ENCODE results near the gene MED27. TPM values are rescaled to one million over a fixed set of nuclear protein-coding genes. Genes with fewer than 3 reads are reported as not detected.

The MED27 gene
- total and polyA plus RNA-seq, 9 of the 15 experiments (the other 6 are each of a cell fraction or from before 2014, with no cell fraction given), result 24.4 to 91.0 (median 36.1) TPM

- H3K9me3 ChIP-seq (replicated peaks; ENCODE audit: control insufficient read depth, insufficient read depth, low read depth, low read length), result no peaks in the 10 kb centered on the region
- intact Hi-C loops (cut with micrococcal nuclease) (loop anchor here (2.0 kb wide), 1 partner anchor 92 kb away; no protein-coding TSS in a partner anchor), in situ Hi-C loops (cut with MboI) (no loop called here)
- 0 out of 2 replicates have a peak, but pooled peaks cover 2% of the 10 kb centered on the region for H4K20me1 ChIP-seq (replicated peaks; ENCODE audit: control insufficient read depth, insufficient read depth, low read length)
- 40% methylated on average over 19 of the region's 21 CpGs for WGBS (ENCODE audit: insufficient coverage, low coverage, missing lambda C conversion rate)
- H3K27ac ChIP-seq (ENCODE audit: extremely low read depth, low read depth, low read length), result no peak overlapping the region
- no peaks in the 10 kb centered on the region for H3K79me2 ChIP-seq (ENCODE audit: control insufficient read depth, insufficient read depth, low read length)
- peaks cover 0 to 7% of the 10 kb centered on the region in 2 experiments; a peak in 3 of 5 replicates for H3K4me1 ChIP-seq (replicated peaks in 1 of 2; ENCODE audit: control insufficient read depth in 2 of 2, insufficient read depth in 2 of 2, low read length in 2 of 2)
- no peak overlapping the region for H3K4me2 ChIP-seq (ENCODE audit: insufficient read depth, low read length)
- H2AFZ ChIP-seq (ENCODE audit: low read depth, low read length), result no peak overlapping the region; the same call in 1 of the 2 replicates
- TF ChIP-seq ZBTB33 (CRISPR knock-in tag; IDR thresholded peaks at IDR 0.05) (peak; percentile 90), CREB3 (tag; conservative IDR thresholded peaks at IDR 0.05; ENCODE audit: low read depth) (no peak)
- BruUV-seq (replicated peaks), result no TSS peak
- no peak overlapping the region for H3K4me3 ChIP-seq
- CTCF ChIA-PET (ENCODE audit: low intra/inter-chr PET ratio), result interaction anchor here (1.4 kb wide), 1 partner anchor 93 kb away, joined by 5 read pairs; no protein-coding TSS in a partner anchor
- no peaks in the 10 kb centered on the region for H3K9me1 ChIP-seq (ENCODE audit: control insufficient read depth, insufficient read depth, low read length)
- peaks cover 10 to 37% of the 10 kb centered on the region in 2 experiments; a peak in 4 of 5 replicates for H3K27me3 ChIP-seq (ENCODE audit: control insufficient read depth in 2 of 2, insufficient read depth in 2 of 2, low read length in 2 of 2)
- no peak for DNase-seq (ENCODE audit: extremely low read depth in 1 of 4, low spot score in 3 of 4)
- H3K9ac ChIP-seq (ENCODE audit: insufficient read depth in 1 of 2, low read depth in 2 of 2, low read length in 2 of 2), result no peak overlapping the region
- POLR2A ChIA-PET, result interaction anchor here (1.0 to 1.2 kb wide), 2 partner anchors 63 to 286 kb away, joined by 4 to 6 read pairs; no protein-coding TSS in a partner anchor
- no peak for ATAC-seq
- peaks cover 1% of the 10 kb centered on the region; the same call in 1 of the 3 replicates for H3K36me3 ChIP-seq (ENCODE audit: control insufficient read depth, insufficient read depth, low read length)
- FAIRE-seq, result no peak
Measured at GRCh38 chr9:131854896-131855613, 224.6 kb downstream of the MED27 start.

All from K562 (cell line).